22Rv1 (cell line): Measurements from ENCODE around the gene PRSS58.

Source experiments
- H3K27ac ChIP-seq: fragments of 450-650 bp; 2 replicates; pipeline ENCODE4 v1.5.1; 2017
- ZFX ChIP-seq: fragments of 450-650 bp; IDR thresholded peaks from 2 replicates; pipeline ENCODE4 v1.6.1; 2017; ENCODE audit warnings: antibody characterized with exemption, borderline replicate concordance
- TF ChIP-seq, protein P1 (sequence below): fragments of 450-650 bp; IDR thresholded peaks from 2 replicates; pipeline ENCODE4 v1.5.1; 2017; ENCODE audit warnings: mild to moderate bottlenecking

PRSS58 gene

DNA sequence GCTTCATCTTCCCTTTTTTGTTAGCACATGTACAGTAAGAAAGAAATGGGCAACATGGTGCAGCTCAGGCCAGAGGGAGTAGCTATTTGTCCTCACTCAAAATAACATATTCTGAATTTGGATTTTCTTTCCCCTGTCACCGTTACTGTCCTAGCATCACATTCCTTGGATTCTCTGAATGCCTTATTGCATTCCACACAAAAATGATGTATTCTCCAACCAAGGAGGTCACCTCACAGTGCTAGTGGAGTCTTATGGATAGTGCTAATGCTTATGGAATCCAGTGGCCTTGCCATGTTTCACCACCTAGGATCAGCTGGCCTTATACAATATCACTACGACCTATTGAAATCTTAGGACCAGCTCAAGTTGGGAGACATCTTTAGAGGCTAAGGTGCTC, 7.2 kb downstream of the PRSS58 start:
- TF ChIP-seq ZFX: no peak
- TF ChIP-seq, protein P1, sequence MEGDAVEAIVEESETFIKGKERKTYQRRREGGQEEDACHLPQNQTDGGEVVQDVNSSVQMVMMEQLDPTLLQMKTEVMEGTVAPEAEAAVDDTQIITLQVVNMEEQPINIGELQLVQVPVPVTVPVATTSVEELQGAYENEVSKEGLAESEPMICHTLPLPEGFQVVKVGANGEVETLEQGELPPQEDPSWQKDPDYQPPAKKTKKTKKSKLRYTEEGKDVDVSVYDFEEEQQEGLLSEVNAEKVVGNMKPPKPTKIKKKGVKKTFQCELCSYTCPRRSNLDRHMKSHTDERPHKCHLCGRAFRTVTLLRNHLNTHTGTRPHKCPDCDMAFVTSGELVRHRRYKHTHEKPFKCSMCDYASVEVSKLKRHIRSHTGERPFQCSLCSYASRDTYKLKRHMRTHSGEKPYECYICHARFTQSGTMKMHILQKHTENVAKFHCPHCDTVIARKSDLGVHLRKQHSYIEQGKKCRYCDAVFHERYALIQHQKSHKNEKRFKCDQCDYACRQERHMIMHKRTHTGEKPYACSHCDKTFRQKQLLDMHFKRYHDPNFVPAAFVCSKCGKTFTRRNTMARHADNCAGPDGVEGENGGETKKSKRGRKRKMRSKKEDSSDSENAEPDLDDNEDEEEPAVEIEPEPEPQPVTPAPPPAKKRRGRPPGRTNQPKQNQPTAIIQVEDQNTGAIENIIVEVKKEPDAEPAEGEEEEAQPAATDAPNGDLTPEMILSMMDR: no peak
- H3K27ac ChIP-seq: no peak overlapping the region

DNA sequence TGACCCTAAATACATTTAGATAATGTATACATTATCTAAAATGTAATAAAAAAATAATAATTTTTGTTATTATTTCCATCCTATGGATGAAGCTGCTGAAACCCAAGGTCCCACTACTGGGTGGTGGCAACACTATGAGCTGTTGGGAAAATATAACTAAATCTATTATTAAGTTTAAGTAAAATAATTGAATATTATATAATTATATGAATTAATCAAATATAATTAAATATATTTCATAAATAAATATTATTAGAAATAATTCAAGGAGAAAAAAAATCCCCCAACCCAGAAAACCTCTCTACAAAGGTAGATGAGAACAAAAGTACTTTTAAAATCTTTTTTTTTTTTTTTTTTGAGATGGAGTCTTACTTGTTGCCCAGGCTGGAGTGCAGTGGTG, 7.9 kb downstream of the PRSS58 start:
- no peak overlapping the region for H3K27ac ChIP-seq
- TF ChIP-seq, protein P1: no peak
- no peak for TF ChIP-seq ZFX

DNA sequence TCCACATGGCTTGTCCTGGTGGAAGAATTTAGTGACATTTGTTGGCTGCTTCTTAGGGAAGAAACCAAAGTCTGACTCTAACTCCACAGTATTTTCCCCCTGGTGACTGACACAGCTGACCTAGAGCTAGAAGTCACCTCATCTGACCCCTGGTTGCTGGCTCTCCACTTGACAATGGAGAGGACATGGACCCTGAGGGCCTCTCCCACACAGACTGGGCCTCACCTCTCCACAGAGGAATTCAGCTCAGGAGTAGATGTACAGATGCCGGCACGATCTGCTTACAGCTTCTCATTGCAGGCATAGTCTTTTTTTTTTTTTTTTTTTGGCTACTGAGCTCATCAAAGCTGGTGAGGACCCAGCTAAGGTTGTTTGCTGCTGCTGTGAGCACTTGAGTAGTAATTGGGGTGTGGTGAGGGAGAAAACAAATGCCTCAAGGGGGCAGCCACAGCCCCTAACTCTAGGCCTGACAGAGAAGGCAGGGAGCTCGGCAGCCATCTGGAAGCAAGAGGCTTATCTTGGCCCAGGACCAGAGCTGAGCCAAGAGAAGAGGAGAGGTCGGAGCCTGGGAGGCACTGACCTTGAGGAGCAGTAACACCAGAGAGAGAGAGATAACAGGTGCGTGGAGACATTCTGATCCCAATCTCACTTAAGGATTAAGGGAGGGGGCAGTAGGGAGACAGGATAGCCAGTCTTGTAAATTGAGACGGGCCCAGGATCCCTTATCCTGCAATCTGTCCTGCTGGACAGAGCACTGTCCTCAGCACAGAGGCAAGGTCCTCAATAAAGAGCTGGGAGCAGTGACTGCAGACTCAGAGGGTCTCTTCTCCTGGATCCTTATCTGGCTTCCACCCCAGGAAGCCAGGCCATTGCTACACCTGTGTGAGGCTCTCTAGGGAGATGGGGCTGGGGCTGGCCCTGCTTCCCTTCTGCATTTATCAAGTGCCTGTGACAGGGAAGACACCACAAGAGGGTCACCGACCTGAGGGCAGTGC, 9.4 kb downstream of the PRSS58 start:
- TF ChIP-seq, protein P1: no peak
- TF ChIP-seq ZFX: no peak
- no peak overlapping the region for H3K27ac ChIP-seq

DNA sequence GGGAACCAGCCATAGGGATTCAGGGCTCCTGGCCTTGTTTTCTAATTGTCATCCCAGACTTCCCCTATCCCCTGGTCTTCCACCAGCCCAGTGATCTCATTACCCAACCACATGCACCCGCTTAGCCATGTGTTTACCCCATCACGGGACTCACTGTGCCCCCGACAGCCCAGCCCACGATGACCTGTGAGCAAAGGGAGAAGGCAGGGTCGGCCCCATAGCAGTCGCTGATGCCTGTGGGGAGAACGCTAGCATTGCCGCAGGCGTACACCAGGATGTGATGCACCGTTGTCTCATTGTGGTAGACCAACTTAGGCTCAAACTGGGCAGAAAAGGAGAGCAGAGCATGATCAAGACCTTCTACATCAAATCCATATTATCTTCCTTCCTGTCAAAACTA, 14.0 kb downstream of the PRSS58 start:
- no peak overlapping the region for H3K27ac ChIP-seq
- no peak for TF ChIP-seq ZFX
- TF ChIP-seq, protein P1: no peak

DNA sequence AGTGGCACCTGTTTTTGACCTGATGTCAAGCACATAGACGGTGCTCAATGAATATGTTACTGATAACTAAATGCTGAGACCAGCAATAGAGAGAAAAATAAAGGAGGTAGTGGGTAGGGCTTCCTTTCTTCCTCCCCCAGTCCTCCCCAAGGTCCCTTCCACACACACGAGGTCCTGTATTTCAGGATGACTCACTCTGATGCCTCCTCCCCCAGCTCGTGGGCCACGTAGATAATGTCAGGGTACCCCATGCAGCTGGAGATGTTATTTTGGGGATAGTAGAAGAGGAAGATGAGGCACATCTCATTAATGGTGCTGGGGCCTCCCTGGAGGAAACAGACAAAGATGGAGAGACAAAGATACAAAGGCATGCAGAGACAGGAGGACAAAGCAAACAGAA, 17.3 kb downstream of the PRSS58 start:
- no peak for TF ChIP-seq ZFX
- TF ChIP-seq, protein P1: no peak

DNA sequence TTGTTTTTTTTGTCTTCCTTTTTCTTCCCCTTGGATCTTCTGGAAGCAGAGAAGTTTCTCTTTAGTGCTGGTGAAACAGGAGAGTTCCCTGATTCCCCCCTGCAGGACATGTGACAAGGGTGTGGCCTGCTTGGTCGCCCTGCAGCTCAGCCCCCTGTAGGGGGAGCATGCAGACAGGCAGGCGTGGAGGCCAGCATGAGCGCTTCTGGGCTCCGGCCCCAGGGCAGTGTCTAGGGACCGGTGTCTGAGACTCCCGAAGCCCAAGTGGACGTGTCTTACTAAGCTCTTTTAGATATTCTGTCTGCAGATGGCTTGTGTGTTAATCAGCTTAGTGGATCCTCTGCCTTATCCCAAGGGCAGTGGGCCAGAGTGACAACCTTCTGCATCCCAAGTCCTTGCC, 26.1 kb downstream of the PRSS58 start:
- no peak overlapping the region for H3K27ac ChIP-seq

More for the DNA sequence above, 17.3 kb downstream of the PRSS58 start:
- no peak overlapping the region for H3K27ac ChIP-seq

More for the DNA sequence above, 26.1 kb downstream of the PRSS58 start:
- TF ChIP-seq ZFX: no peak
- TF ChIP-seq, protein P1: peak; percentile 59
